IPS-NIHi7 (cell line): ENCODE data around the gene BTBD2.
A peak's percentile ranks its signal among the peaks of the same experiment; 100 is the strongest.

Experiments used
- DNase-seq: peaks from one replicate; pipeline ENCODE4 v3.0.0; 2012; ENCODE audit warnings: mixed read lengths; ENCODE audit errors: extremely low spot score

Gene BTBD2

GRCh38 chr19:2050991-2051772 lies 35.7 kb upstream of the BTBD2 start, which contains the start of gene MKNK2:
Gene MKNK2, minus strand, starts transcription at chr19:2051244. Its CDS starts 393 bp downstream, at chr19:2050851.
- peak; percentile 91 for DNase-seq

DNA sequence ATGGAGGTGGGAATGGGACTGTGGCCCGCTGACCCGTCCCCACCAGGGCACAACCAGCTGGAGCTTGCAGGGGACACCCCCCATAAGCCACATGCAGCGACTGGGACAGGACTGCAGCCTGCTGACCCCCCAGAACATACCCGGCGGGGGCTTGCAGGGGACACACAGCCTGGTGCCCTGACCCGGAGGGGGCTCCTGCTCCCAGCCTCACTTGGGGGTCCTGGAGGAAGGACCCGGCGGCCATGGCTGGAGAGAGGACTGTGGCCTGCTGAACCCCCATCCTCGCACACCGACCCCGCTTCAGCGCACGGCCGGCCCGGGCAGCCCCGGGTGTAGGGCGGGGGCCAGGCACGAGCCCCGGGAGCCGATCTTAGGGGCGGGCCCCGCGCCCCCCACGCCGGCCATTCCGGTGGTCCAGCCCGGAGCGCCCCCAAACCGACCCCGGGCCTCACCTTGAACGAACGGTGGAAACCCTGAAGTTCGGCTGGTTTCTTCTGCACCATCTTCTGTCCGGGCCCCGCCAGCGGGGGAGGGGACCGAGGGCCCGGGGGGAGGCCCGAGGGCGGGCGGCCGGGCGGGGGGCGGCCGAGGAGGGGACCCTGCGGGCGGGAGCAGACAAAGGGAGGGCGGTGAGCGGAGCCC lies 35.0 kb upstream of the BTBD2 start:
- no peak for DNase-seq

GRCh38 chr19:2049741-2050348 lies 34.3 kb upstream of the BTBD2 start:
- no peak for DNase-seq

GRCh38 chr19:2048959-2049740 lies 33.6 kb upstream of the BTBD2 start:
- DNase-seq: no peak

DNA sequence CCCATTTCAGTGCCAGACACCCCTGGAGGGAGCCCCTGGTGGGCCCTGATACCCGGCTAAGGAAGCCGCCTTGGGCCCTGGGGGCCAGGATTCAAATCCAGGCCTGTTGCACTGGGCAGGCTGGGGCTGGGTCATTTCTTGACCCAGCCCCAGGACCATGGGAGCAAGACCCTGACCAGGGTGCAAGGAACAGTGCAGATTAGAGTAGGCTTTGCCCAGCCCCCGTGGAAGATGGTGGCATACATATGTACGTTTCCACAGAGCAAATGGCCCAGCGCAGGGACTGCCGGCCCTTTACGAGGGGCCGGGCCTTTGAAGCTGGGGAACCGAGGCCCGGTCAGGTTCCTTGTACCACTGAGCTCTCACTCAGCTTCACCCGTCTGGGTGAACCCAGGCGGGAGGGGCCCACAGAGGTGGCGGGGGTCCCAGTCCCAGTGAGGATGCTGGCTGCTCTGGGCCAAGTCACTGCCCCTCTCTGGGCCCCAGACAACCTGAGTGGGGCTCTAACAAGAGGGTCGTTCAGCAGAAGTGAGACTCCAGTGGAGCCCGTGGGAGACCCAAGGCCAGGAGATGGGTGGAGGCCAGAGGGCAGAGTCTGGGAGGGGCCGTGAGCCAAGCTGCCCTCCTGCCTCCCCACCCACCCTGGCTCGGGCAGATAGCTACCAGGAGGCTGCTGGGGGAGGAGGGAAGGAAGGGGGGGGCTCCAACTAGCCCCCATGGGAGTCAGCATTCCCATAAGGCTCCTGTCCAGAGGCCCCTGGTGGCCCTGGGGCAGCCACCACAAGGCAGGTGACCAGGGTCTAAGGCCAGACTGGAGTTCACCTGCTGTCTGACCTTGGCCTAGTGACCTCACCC lies 32.8 kb upstream of the BTBD2 start:
- DNase-seq: no peak

DNA sequence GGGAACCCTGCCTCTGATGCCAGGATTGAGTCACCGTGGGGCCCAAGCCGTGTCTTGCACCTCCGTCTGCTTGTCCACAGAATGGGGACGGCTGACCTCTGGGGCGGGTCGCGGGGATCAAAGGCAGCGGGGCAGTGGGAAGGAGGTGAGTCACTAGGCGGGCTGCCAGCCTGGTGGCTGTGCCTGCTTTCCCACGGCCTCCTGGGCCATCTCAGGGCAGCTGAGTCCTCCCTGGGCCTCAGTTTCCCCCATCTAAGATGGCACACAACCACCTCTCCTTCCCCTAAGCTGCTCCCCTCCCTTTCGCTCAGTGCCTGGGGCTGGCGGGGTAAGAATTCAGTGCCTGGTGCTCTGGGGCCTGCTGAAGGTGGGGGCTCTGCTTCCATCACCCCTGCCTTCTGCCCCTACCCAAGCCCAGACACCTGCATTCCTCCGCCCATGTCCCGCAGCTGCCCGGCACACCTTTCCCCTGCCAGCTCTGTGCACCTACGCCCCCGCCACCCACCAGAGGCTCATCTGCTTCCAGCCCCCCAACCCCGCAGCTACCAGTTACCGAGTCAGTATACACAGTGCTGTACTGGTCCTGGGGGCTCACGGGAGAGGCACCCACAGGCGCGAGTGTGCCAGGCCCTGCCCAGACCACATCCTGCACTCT lies 32.1 kb upstream of the BTBD2 start:
- DNase-seq: no peak

DNA sequence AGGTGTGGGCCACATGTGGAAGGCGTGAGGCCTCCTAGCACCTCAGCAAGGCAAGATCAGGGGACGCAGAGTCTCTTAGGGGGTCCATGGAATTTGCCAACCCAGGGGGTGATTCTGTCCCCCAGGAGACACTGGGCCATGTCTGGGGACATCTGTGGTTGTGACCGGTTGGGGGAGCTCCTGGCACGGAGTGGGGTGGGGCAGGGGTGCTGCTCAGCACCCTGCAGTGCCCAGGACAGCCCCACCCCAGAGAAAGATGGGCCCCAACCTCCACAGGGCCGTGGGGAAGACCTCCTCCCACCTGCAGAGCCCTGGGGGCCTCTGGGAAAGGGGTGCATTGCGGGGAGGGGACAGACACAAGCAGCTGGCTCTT lies 31.5 kb upstream of the BTBD2 start:
- no peak for DNase-seq

- DNase-seq: no peak
These were observed 30.8 kb upstream of the BTBD2 start for GRCh38 chr19:2046046-2046907.

GRCh38 chr19:2045501-2046045 lies 30.1 kb upstream of the BTBD2 start:
- no peak for DNase-seq

DNA sequence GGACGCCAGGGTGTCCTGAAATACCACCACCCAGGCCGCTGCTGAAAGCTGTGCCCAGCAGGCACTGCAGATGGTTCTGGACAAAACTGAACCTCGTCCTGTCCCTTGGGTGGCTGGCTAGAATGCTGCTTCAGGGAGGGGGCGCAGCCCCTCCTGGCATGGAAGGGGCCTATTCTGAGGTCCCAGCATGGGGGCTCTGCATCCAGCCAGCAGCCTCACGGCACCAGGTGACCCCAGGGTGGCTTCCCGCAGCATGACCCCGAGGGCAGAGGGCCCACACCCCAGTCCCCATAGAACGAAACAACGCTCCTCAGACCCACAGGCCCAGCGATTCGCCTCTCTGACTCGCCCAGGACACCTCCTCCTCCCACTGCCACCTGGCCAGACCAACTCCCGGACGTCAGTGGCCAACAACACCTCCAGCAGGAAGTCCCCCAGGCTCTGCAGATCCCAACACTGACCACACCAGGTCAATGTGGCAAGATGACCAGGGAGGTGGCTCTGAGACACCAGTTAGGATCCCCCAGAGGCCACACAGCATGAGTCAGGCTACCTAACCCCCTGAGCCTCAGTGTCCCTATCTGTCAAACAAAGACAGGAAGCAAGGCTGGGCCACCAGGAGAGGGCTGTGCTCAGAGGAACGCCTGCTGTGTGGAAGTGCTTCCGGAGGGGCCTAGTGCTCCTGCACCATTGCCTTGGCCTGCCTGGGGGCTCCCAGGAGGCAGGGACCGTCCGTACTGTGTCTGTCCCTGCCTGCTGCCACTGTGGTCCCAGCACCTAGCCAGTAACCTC lies 29.4 kb upstream of the BTBD2 start:
- DNase-seq: no peak

DNA sequence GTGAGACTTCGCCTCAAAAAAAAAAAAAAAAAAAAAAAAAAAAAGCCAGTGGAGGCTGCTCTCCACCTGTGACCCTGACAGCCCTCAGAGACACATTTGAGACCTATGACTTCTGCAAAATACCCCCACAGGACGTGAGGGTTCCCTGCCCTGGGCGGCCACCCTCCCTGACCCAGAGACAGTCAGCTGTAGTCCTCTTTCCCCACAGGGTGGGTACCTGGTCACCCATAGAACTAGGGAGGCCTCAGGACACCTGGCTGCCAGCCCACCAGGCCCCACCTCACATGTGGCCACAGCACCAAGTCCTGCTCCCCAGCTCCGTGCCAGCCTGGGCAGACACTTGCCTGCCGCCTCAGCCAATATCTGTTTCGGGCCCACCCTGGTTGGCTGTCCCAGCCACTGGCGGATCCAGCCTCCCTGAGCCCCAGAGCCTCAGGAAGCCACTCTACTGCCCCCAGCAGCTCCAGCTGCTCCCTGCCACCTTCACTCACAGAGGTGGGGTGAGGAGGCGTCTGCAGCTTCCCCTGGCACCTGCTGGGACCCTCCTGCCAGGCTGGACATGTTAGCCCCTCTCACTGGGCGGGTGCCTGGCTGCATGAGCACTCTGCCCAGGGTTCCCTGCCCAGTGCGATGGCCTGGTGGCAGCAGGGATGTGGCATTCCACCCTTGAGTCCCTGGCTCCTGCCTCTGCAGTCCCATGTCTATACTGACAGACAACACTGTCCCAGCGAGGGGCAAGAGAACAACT lies 28.6 kb upstream of the BTBD2 start:
- DNase-seq: no peak

GRCh38 chr19:2043251-2043641 lies 27.7 kb upstream of the BTBD2 start:
- no peak for DNase-seq

GRCh38 chr19:2042485-2043250 lies 27.2 kb upstream of the BTBD2 start:
- DNase-seq: no peak

DNA sequence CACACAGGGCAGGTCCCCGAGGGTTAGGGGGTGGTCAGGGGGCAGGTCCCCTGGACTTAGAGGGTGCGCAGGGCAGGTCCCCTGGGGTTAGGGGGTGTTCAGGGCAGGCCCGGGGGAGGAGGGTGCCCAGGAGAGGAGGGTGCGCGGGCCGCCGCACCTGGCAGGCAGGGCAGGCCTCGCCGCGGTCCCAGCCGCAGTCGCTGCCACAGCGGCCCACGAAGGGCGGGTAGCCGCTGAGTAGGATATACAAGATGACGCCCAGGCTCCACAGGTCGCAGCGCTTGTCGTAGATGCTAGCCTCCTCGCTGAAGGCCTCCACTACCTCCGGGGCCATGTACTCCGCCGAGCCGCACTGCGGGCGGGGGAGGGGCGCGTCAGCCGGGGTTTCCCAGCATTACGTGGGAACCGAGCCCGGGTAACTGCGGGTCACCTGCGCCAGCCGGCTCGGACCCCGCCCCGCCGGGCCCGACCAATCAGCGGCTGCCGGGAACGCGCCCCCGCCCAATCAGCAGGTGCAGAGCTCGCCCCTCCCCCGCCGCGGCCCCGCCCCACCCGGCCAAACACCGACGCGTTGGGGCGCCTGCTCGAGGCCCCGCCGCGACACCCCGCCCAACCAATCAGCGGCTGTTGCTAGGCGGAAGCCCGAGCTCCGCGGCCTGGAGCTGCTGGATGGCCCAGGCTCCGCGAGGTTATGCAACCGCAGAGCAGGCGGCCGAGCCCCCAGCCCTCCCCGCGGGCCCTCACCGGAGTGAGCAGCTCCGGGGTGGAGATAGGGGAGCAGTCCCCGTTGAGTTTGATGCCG lies 26.4 kb upstream of the BTBD2 start:
- DNase-seq: peak; percentile 99

DNA sequence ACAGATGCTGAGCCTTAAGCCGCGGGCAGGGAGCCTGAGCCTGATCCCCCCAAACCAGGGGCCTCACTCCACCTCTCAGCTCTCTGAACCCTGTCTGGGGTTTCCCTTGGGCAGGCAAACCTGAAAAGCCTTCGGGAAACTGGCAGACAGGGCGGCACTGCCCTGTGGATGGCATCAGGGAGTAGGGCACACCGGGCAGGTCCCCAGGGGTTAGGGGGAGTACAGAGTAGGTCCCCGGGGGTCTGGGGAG lies 25.8 kb upstream of the BTBD2 start:
- no peak for DNase-seq

GRCh38 chr19:2040647-2041432 lies 25.3 kb upstream of the BTBD2 start:
- DNase-seq: no peak
